SK-N-SH (cell line): ENCODE results near the gene CCM2.

ENCODE experiments used
- CHD2 ChIP-seq: fragments of 150-350 bp; IDR thresholded peaks from 2 replicates; pipeline ENCODE4 v1.6.1; 2018; ENCODE audit warnings: low read length; ENCODE audit not compliant: partially characterized antibody
- EP300 ChIP-seq, 2 experiments: IDR thresholded peaks; 2 replicates each; pipeline versions ENCODE4 v1.4.0 to v1.6.1; 2012; ENCODE audit warnings: borderline replicate concordance in 1 of 2, low read depth in 1 of 2, low read length in 1 of 2
- EZH2phosphoT487 ChIP-seq: fragments of 200-600 bp; sonication (generic); IDR thresholded peaks from 2 replicates; pipeline ENCODE4 v1.6.1; 2017; ENCODE audit warnings: low read depth, mixed run types, mild to moderate bottlenecking, antibody characterized with exemption, moderate library complexity, borderline replicate concordance
- FOXJ3 ChIP-seq: sonication (generic); formaldehyde crosslinking; IDR thresholded peaks from 2 replicates; pipeline ENCODE4 v1.5.1; 2020; ENCODE audit warnings: mild to moderate bottlenecking, missing genetic modification reagents
- FOXM1 ChIP-seq: IDR thresholded peaks from 2 replicates; pipeline ENCODE4 v1.4.0; 2012; ENCODE audit warnings: low read depth, mild to moderate bottlenecking
- NFIC ChIP-seq: IDR thresholded peaks from 2 replicates; pipeline ENCODE4 v1.4.0; 2012; ENCODE audit warnings: borderline replicate concordance
- POLR2AphosphoS5 ChIP-seq: IDR thresholded peaks from 2 replicates; pipeline ENCODE4 v1.6.1; 2012; ENCODE audit warnings: low read depth, low read length
- RAD21 ChIP-seq: IDR thresholded peaks from 2 replicates; pipeline ENCODE4 v1.6.1; 2012; ENCODE audit warnings: mild to moderate bottlenecking, low read length
- RFX5 ChIP-seq: IDR thresholded peaks from 2 replicates; pipeline ENCODE4 v1.6.1; 2012; ENCODE audit warnings: mild to moderate bottlenecking, improper control_type of control experiment, low read length
- TAF1 ChIP-seq: IDR thresholded peaks from 2 replicates; pipeline ENCODE4 v1.6.1; 2012; ENCODE audit warnings: low read depth, mild to moderate bottlenecking, low read length, moderate library complexity, borderline replicate concordance
- YY1 ChIP-seq: IDR thresholded peaks from 2 replicates; pipeline ENCODE4 v1.4.0; 2012; ENCODE audit warnings: low read depth, mild to moderate bottlenecking
- TF ChIP-seq, protein P1 (sequence below): fragments of 200-600 bp; sonication (generic); IDR thresholded peaks from 2 replicates; pipeline ENCODE4 v1.6.1; 2017; ENCODE audit warnings: antibody characterized with exemption, mild to moderate bottlenecking, moderate library complexity
- TF ChIP-seq, protein P2 (sequence below): IDR thresholded peaks from 2 replicates; pipeline ENCODE4; 2012

DNA sequence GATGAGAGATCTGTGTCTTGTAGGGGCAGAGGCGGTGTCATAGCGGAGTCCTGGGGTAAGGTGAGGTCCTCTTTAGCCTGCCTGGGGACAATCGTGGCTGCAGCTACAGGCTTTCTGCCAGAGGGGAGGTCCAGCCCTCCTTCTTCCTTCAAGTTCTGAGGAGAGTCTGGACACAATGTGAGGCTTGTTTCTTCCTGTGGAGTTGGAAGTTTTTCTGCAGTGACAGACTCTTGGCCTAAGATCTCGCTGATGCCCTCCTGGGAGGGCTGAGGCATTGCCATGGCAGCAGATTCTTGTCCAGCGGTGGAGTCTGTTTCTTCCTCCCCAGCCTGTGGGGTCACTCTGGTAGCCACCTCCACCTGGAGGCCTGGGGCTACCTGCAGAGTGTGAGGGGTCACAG is 84.3 kb downstream of the CCM2 start:
- TF ChIP-seq, protein P1, sequence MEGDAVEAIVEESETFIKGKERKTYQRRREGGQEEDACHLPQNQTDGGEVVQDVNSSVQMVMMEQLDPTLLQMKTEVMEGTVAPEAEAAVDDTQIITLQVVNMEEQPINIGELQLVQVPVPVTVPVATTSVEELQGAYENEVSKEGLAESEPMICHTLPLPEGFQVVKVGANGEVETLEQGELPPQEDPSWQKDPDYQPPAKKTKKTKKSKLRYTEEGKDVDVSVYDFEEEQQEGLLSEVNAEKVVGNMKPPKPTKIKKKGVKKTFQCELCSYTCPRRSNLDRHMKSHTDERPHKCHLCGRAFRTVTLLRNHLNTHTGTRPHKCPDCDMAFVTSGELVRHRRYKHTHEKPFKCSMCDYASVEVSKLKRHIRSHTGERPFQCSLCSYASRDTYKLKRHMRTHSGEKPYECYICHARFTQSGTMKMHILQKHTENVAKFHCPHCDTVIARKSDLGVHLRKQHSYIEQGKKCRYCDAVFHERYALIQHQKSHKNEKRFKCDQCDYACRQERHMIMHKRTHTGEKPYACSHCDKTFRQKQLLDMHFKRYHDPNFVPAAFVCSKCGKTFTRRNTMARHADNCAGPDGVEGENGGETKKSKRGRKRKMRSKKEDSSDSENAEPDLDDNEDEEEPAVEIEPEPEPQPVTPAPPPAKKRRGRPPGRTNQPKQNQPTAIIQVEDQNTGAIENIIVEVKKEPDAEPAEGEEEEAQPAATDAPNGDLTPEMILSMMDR = no peak
- TF ChIP-seq YY1 = no peak
- no peak for TF ChIP-seq TAF1
- TF ChIP-seq EP300 (IDR thresholded peaks at IDR 0.05; ENCODE audit: borderline replicate concordance in 1 of 2, low read depth in 1 of 2, low read length in 1 of 2) = no peak
- no peak for TF ChIP-seq EZH2phosphoT487
- TF ChIP-seq FOXJ3 = no peak
- TF ChIP-seq POLR2AphosphoS5 = no peak
- no peak for TF ChIP-seq NFIC
- no peak for TF ChIP-seq RFX5
- no peak for TF ChIP-seq CHD2
- TF ChIP-seq, protein P2, sequence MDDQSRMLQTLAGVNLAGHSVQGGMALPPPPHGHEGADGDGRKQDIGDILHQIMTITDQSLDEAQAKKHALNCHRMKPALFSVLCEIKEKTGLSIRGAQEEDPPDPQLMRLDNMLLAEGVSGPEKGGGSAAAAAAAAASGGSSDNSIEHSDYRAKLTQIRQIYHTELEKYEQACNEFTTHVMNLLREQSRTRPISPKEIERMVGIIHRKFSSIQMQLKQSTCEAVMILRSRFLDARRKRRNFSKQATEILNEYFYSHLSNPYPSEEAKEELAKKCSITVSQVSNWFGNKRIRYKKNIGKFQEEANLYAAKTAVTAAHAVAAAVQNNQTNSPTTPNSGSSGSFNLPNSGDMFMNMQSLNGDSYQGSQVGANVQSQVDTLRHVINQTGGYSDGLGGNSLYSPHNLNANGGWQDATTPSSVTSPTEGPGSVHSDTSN = no peak
- TF ChIP-seq RAD21 = no peak
- no peak for TF ChIP-seq FOXM1
